HEK293T (cell line): ENCODE data around the gene TTC7B.

Experiments used
- ARNT ChIP-seq: fragments of 450-650 bp; IDR thresholded peaks from 2 replicates; pipeline ENCODE4 v1.6.1; 2017; ENCODE audit warnings: mild to moderate bottlenecking
- BHLHE40 ChIP-seq: fragments of 450-650 bp; IDR thresholded peaks from 2 replicates; pipeline ENCODE4 v1.6.1; 2016; ENCODE audit warnings: mild to moderate bottlenecking, moderate library complexity, borderline replicate concordance
- CTBP1 ChIP-seq: fragments of 450-650 bp; IDR thresholded peaks from 2 replicates; pipeline ENCODE4 v1.6.1; 2016; ENCODE audit warnings: borderline replicate concordance
- FOXA1 ChIP-seq: fragments of 450-650 bp; IDR thresholded peaks from 2 replicates; pipeline ENCODE4 v1.6.1; 2016; ENCODE audit warnings: mild to moderate bottlenecking
- FOXK2 ChIP-seq: fragments of 450-650 bp; IDR thresholded peaks from 2 replicates; pipeline ENCODE4 v1.6.1; 2016; ENCODE audit warnings: mild to moderate bottlenecking
- FOXM1 ChIP-seq: fragments of 450-650 bp; IDR thresholded peaks from 2 replicates; pipeline ENCODE4 v1.6.1; 2017; ENCODE audit warnings: mild to moderate bottlenecking, borderline replicate concordance
- LEF1 ChIP-seq: fragments of 450-650 bp; IDR thresholded peaks from 2 replicates; pipeline ENCODE4 v1.6.1; 2017; ENCODE audit warnings: mild to moderate bottlenecking, borderline replicate concordance
- NFRKB ChIP-seq: fragments of 450-650 bp; IDR thresholded peaks from 2 replicates; pipeline ENCODE4 v1.6.1; 2016; ENCODE audit warnings: mild to moderate bottlenecking, moderate library complexity
- SP1 ChIP-seq: fragments of 450-650 bp; IDR thresholded peaks from 2 replicates; pipeline ENCODE4 v1.6.1; 2017
- SUZ12 ChIP-seq: fragments of 450-650 bp; IDR thresholded peaks from 2 replicates; pipeline ENCODE4 v1.6.1; 2016; ENCODE audit warnings: mild to moderate bottlenecking
- TARDBP ChIP-seq: fragments of 450-650 bp; IDR thresholded peaks from 2 replicates; pipeline ENCODE4 v1.6.1; 2016
- ZNF384 ChIP-seq: fragments of 450-650 bp; IDR thresholded peaks from 2 replicates; pipeline ENCODE4 v1.6.1; 2016
- TF ChIP-seq, protein P1 (sequence below): fragments of 450-650 bp; IDR thresholded peaks from 2 replicates; pipeline ENCODE4 v1.6.1; 2016

DNA sequence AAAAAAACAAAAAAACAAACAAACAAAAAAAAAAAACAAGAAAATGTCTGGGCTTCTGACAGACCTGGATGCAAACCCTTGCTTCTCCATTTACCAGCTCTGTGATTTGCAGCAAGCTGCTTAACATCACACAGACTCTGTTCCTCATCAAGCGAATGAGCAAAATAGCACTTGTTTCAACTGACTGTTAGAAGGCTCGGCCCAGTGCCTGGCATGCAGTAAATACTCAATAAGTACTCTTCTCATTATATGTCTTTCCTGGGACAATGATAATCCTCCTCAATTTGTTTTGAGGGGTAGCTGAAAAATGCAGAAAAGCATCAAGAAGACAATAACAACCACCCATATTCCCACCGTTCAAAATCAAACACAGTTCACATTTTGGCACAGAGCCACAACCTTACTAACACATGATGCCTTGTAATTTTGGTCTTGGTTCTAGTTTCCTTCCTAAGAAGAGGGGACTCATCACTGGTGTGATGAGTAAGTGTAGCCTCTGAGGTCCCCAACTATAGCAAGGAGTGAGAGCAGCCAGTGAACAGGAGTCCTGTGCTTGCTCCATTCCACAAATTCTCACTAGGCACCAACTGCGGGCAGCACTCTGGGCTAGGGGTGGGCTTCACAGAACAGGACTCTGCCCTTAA lies 60.4 kb downstream of the TTC7B start:
- TF ChIP-seq SUZ12 (no peak), FOXM1 (no peak), TARDBP (no peak), LEF1 (no peak), ZNF384 (no peak), BHLHE40 (no peak), FOXK2 (no peak), SP1 (no peak), FOXA1 (no peak), ARNT (no peak), CTBP1 (no peak), NFRKB (no peak)
- TF ChIP-seq, protein P1, sequence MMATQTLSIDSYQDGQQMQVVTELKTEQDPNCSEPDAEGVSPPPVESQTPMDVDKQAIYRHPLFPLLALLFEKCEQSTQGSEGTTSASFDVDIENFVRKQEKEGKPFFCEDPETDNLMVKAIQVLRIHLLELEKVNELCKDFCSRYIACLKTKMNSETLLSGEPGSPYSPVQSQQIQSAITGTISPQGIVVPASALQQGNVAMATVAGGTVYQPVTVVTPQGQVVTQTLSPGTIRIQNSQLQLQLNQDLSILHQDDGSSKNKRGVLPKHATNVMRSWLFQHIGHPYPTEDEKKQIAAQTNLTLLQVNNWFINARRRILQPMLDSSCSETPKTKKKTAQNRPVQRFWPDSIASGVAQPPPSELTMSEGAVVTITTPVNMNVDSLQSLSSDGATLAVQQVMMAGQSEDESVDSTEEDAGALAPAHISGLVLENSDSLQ = no peak
